H1 (cell line): ENCODE results near the gene CCSER2. TPM values are rescaled to one million over a fixed set of nuclear protein-coding genes. Genes with fewer than 3 reads are reported as not detected.

ENCODE experiments used
- CTCF ChIA-PET: fragments of 300-600 bp; sonication (Branson Sonifier 250); formaldehyde crosslinking; loops from one replicate; lab custom pipeline; 2021; ENCODE audit not compliant: partially characterized antibody; lab: Charles Lee
- POLR2A ChIA-PET: fragments of 300-600 bp; sonication (Branson Sonifier 250); formaldehyde crosslinking; loops from one replicate; lab custom pipeline; 2021; ENCODE audit warnings: inconsistent platforms; ENCODE audit not compliant: partially characterized antibody; lab: Charles Lee
- DNase-seq, 2 experiments: peaks; one replicate each; pipeline versions ENCODE4 v3.0.0 to v3.0.0-alpha.2; 2010 to 2022; ENCODE audit warnings: low spot score in 2 of 2, low read depth in 1 of 2, mixed read lengths in 1 of 2
- FAIRE-seq: peaks from 2 replicates; lab custom pipeline; 2011; peaks lifted over from hg19 to GRCh38; lab: Jason Lieb, UNC
- H2AFZ ChIP-seq: 2 replicates; pipeline ENCODE4 v1.8.1; 2012; ENCODE audit warnings: low read length, inconsistent platforms
- H2AK5ac ChIP-seq: 2 replicates; pipeline ENCODE4 v1.6.1; 2013; ENCODE audit warnings: low read depth, low read length
- H2BK120ac ChIP-seq: replicated peaks from 2 replicates; pipeline ENCODE3; 2013; ENCODE audit warnings: low read depth, low read length, inconsistent platforms
- H2BK12ac ChIP-seq: 2 replicates; pipeline ENCODE4 v1.6.1; 2013; ENCODE audit warnings: low read depth, low read length
- H2BK15ac ChIP-seq: 2 replicates; pipeline ENCODE4 v1.6.1; 2013; ENCODE audit warnings: low read length
- H2BK20ac ChIP-seq: 2 replicates; pipeline ENCODE4 v1.6.1; 2013; ENCODE audit warnings: low read length
- H2BK5ac ChIP-seq: 2 replicates; pipeline ENCODE4 v1.6.1; 2013; ENCODE audit warnings: low read depth, low read length
- H3K14ac ChIP-seq: 2 replicates; pipeline ENCODE4 v1.6.1; 2013; ENCODE audit warnings: inconsistent platforms; ENCODE audit not compliant: insufficient read length
- H3K18ac ChIP-seq: 2 replicates; pipeline ENCODE4 v1.6.1; 2013; ENCODE audit warnings: low read length; ENCODE audit errors: extremely low read depth
- H3K23ac ChIP-seq: 2 replicates; pipeline ENCODE4 v1.6.1; 2013; ENCODE audit warnings: inconsistent platforms; ENCODE audit not compliant: insufficient read length
- H3K23me2 ChIP-seq: 2 replicates; pipeline ENCODE4 v1.6.1; 2013; ENCODE audit warnings: low read depth, low read length
- H3K27ac ChIP-seq: 2 replicates; pipeline ENCODE4 v1.6.1; 2011; ENCODE audit warnings: low read depth, low read length, inconsistent platforms
- H3K27me3 ChIP-seq, 4 experiments: replicated peaks in 1 of 4; 1 replicate in 1 of 4; 2 replicates in 3 of 4; pipeline versions ENCODE4 v1.6.1 to v1.8.1; 2011 to 2013; ENCODE audit warnings: low read length in 3 of 4, mild to moderate bottlenecking in 3 of 4, inconsistent platforms in 2 of 4, mixed read lengths in 2 of 4, moderate library complexity in 1 of 4; ENCODE audit not compliant: control insufficient read depth in 3 of 4, insufficient read depth in 3 of 4; ENCODE audit errors: extremely low read depth in 1 of 4
- H3K36me3 ChIP-seq, 4 experiments: 2 replicates each; pipeline versions ENCODE4 v1.6.1 to v1.8.1; 2011 to 2013; ENCODE audit warnings: mild to moderate bottlenecking in 4 of 4, low read length in 3 of 4, moderate library complexity in 2 of 4, control low read depth in 1 of 4, inconsistent platforms in 1 of 4; ENCODE audit not compliant: insufficient read depth in 4 of 4, control insufficient read depth in 2 of 4
- H3K4ac ChIP-seq: replicated peaks from 2 replicates; pipeline ENCODE3; 2013; ENCODE audit warnings: low read length, low read depth, mixed read lengths, inconsistent platforms; ENCODE audit not compliant: insufficient read length
- H3K4me1 ChIP-seq, 4 experiments: replicated peaks in 1 of 4; 1 replicate in 1 of 4; 2 replicates in 3 of 4; pipeline versions ENCODE4 v1.6.1 to v1.8.1; 2011 to 2013; ENCODE audit warnings: low read length in 3 of 4, inconsistent platforms in 2 of 4, mixed read lengths in 1 of 4; ENCODE audit not compliant: insufficient read depth in 4 of 4, control insufficient read depth in 3 of 4
- H3K4me2 ChIP-seq, 2 experiments: 2 replicates each; pipeline versions ENCODE4 v1.6.1 to v1.8.1; 2011 to 2013; ENCODE audit warnings: low read depth in 2 of 2, low read length in 2 of 2, control low read depth in 1 of 2, inconsistent platforms in 1 of 2, mild to moderate bottlenecking in 1 of 2; ENCODE audit not compliant: insufficient read depth in 1 of 2
- H3K4me3 ChIP-seq, 4 experiments: fragments of 200-600, 300-600 bp in 1 of 4; sonication (generic), shearing (Covaris generic), sonication (Bioruptor Twin) in 1 of 4; 2 replicates each; pipeline versions ENCODE4 v1.5.1 to v1.8.1; 2011 to 2016; ENCODE audit warnings: low read length in 4 of 4, low read depth in 3 of 4, control low read depth in 2 of 4, inconsistent platforms in 2 of 4, mild to moderate bottlenecking in 2 of 4, mixed read lengths in 1 of 4, moderate library complexity in 1 of 4; ENCODE audit not compliant: insufficient read depth in 2 of 4; ENCODE audit errors: extremely low read depth in 1 of 4
- H3K56ac ChIP-seq: replicated peaks from 2 replicates; pipeline ENCODE3; 2013; ENCODE audit warnings: low read depth, mild to moderate bottlenecking, mixed read lengths, low read length, inconsistent platforms; ENCODE audit not compliant: insufficient read length
- H3K79me1 ChIP-seq: 2 replicates; pipeline ENCODE4 v1.6.1; 2013; ENCODE audit warnings: low read depth, low read length, control low read depth
- H3K79me2 ChIP-seq, 2 experiments: 2 replicates each; pipeline versions ENCODE4 v1.6.1 to v1.8.1; 2012 to 2013; ENCODE audit warnings: low read length in 2 of 2, mild to moderate bottlenecking in 2 of 2, inconsistent platforms in 1 of 2; ENCODE audit not compliant: insufficient read depth in 2 of 2, control insufficient read depth in 1 of 2
- H3K9ac ChIP-seq, 4 experiments: replicated peaks in 1 of 4; 1 replicate in 1 of 4; 2 replicates in 3 of 4; pipeline versions ENCODE4 v1.6.1 to v1.8.1; 2011 to 2013; ENCODE audit warnings: low read depth in 3 of 4, low read length in 3 of 4, control low read depth in 2 of 4, mild to moderate bottlenecking in 2 of 4, moderate library complexity in 2 of 4, inconsistent platforms in 1 of 4; ENCODE audit errors: extremely low read depth in 1 of 4
- H3K9me3 ChIP-seq, 2 experiments: 2 replicates each; pipeline versions ENCODE4 v1.6.1 to v1.8.1; 2012 to 2013; ENCODE audit warnings: mild to moderate bottlenecking in 2 of 2, moderate library complexity in 2 of 2, control low read depth in 1 of 2, inconsistent platforms in 1 of 2, low read depth in 1 of 2, low read length in 1 of 2, mixed read lengths in 1 of 2; ENCODE audit not compliant: insufficient read depth in 2 of 2
- H4K20me1 ChIP-seq, 2 experiments: replicated peaks in 1 of 2; 2 replicates each; pipeline versions ENCODE3 to v1.8.1; 2011 to 2013; ENCODE audit warnings: inconsistent platforms in 2 of 2, low read length in 2 of 2, mild to moderate bottlenecking in 1 of 2; ENCODE audit not compliant: insufficient read depth in 2 of 2, control insufficient read depth in 1 of 2
- H4K5ac ChIP-seq: 2 replicates; pipeline ENCODE4 v1.6.1; 2013; ENCODE audit warnings: low read length, low read depth, mixed read lengths, inconsistent platforms; ENCODE audit not compliant: insufficient read length
- H4K8ac ChIP-seq: 2 replicates; pipeline ENCODE4 v1.8.0; 2013; ENCODE audit warnings: mild to moderate bottlenecking, moderate library complexity, low read length, inconsistent platforms; ENCODE audit not compliant: insufficient read depth; ENCODE audit errors: extremely low read depth
- H4K91ac ChIP-seq: replicated peaks from 2 replicates; pipeline ENCODE3; 2013; ENCODE audit warnings: low read length, mixed read lengths, inconsistent platforms; ENCODE audit not compliant: insufficient read length
- RXRA ChIP-seq: IDR thresholded peaks from 2 replicates; pipeline ENCODE4 v1.6.1; 2011; ENCODE audit warnings: low read depth, mild to moderate bottlenecking, low read length, moderate library complexity; ENCODE audit not compliant: insufficient read depth
- WGBS, 2 experiments: shearing (Covaris generic) in 1 of 2; methylation state at CpG; one replicate each; pipeline versions ENCODE4 v1.1.6 to v1.1.7; 2013 to 2015; ENCODE audit warnings: low lambda C conversion rate in 2 of 2, mixed read lengths in 2 of 2, inconsistent platforms in 1 of 2, low coverage in 1 of 2, missing lambda C conversion rate in 1 of 2; ENCODE audit not compliant: insufficient replicate concordance in 2 of 2, insufficient coverage in 1 of 2, insufficient read length in 1 of 2; ENCODE audit errors: extremely low coverage in 1 of 2, missing lambda C conversion rate in 1 of 2; 5-methylcytosine and 5-hydroxymethylcytosine counted together
- polyA plus RNA-seq, 7 experiments: library from polyadenylated mRNA; depleted of rRNA in 3 of 7; stranded (reverse) in 5 of 7; unstranded in 2 of 7; fragments of >200 nt in 5 of 7; fragments of 200-250 nt in 2 of 7; gene quantifications; 1 replicate in 5 of 7; 2 replicates in 1 of 7; 4 replicates in 1 of 7; pipeline versions ENCODE4 v1.2.1 to v1.2.3, GENCODE V29; 2011 to 2013; ENCODE audit warnings: missing spikeins in 2 of 7, mixed read lengths in 2 of 7
- total RNA-seq: library from RNA; stranded (reverse); fragmentation: NEBNext Ultra II Directional; extraction: Animal tissue kit (Norgen Biotek cat#: 25700); gene quantifications from 2 replicates; pipeline ENCODE4 v1.2.1, GENCODE V29; 2021

The CCSER2 gene
- total and polyA plus RNA-seq, 2 of the 8 experiments (the other 6 are each of a cell fraction or from before 2014, with no cell fraction given), result 6.9 to 30.5 TPM

DNA sequence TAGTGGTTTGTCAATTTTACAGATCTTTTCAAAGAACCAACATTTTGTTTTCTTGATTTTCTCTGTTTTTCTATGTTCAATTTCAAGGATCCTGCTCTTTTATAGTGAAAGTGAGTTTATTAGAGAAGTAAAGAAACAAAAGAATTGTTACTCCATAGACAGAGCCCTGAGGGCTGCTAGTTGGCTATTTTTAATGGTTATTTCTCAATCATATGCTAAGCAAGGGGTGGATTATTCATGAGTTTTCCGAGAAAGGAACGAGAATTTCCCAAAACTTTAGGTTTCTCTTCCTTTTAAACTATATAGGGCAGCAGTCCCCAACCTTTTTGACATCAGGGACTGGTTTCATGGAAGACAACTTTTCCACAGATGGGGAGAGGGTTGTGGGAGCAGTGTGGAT lies 165.0 kb downstream of the CCSER2 start:
- CTCF ChIA-PET, result interaction anchor here (1.6 kb wide), 1 partner anchor 44 kb away, joined by 5 read pairs; no protein-coding TSS in a partner anchor
- 88% methylated on average over 2 of the region's 2 CpGs; no CpG with 5 or more reads in 1 of the 2 experiments for WGBS, 2 experiments
- no peak for TF ChIP-seq RXRA

More for the DNA sequence above, 165.0 kb downstream of the CCSER2 start:
- no peak overlapping the region for H4K8ac ChIP-seq
- H3K4me1 ChIP-seq, result peaks cover 0 to 2% (median 0%) of the 10 kb centered on the region in 4 experiments; a peak in 1 of 7 replicates
- H3K23ac ChIP-seq, result no peak overlapping the region
- no peak overlapping the region for H2BK12ac ChIP-seq
- no peak overlapping the region for H3K27ac ChIP-seq
- H2BK5ac ChIP-seq, result no peak overlapping the region
- no peak overlapping the region for H2AK5ac ChIP-seq
- H3K9ac ChIP-seq, result no peak overlapping the region
- no peak overlapping the region for H2AFZ ChIP-seq
- FAIRE-seq (no peak), DNase-seq (no peak)
- POLR2A ChIA-PET, result no interaction called here
- H3K36me3 ChIP-seq, result peaks cover 0 to 7% (median 0%) of the 10 kb centered on the region in 4 experiments; a peak in 2 of 8 replicates
- H3K4me3 ChIP-seq, result no peak overlapping the region
- H2BK20ac ChIP-seq, result no peak overlapping the region
- H3K23me2 ChIP-seq, result no peaks in the 10 kb centered on the region
- H3K9me3 ChIP-seq, result peaks cover 7 to 12% of the 10 kb centered on the region in 2 experiments; a peak in 3 of 4 replicates
- no peak overlapping the region for H3K56ac ChIP-seq
- no peak overlapping the region for H4K91ac ChIP-seq
- H2BK120ac ChIP-seq, result no peak overlapping the region
- H3K27me3 ChIP-seq, result no peaks in the 10 kb centered on the region
- no peaks in the 10 kb centered on the region for H3K79me2 ChIP-seq
- no peak overlapping the region for H3K4ac ChIP-seq
- H3K14ac ChIP-seq, result no peak overlapping the region
- H2BK15ac ChIP-seq, result no peak overlapping the region
- H4K20me1 ChIP-seq, result no peaks in the 10 kb centered on the region
- no peaks in the 10 kb centered on the region for H3K79me1 ChIP-seq
- no peak overlapping the region for H4K5ac ChIP-seq
- H3K4me2 ChIP-seq, result no peak overlapping the region
- H3K18ac ChIP-seq, result no peak overlapping the region
